Measurements from ENCODE around the gene PRLHR. TPM values are rescaled to one million over a fixed set of nuclear protein-coding genes. Genes with fewer than 3 reads are reported as not detected.

Gene PRLHR
- total RNA-seq, 1 donor from 2014 or later = not detected

- Histone ChIP-seq H3K36me3 (ENCODE audit: control insufficient read depth, insufficient read depth, low read length) (no peaks in the 10 kb centered on the region), H3K4me3 (ENCODE audit: low read depth, low read length) (no peak overlapping the region), H3K27me3 (ENCODE audit: control insufficient read depth, insufficient read depth, low read length) (no peaks in the 10 kb centered on the region)
- TF ChIP-seq CTCF (IDR thresholded peaks at IDR 0.05; ENCODE audit: insufficient read depth, low read length, severe bottlenecking) = no peak
- DNase-seq (ENCODE audit: low read depth) (no peak), FAIRE-seq (no peak)
Measured at GRCh38 chr10:118610577-118610976, 15.1 kb upstream of the PRLHR start.

- no peak overlapping the region for H3K4me3 ChIP-seq (ENCODE audit: low read depth, low read length)
- no peaks in the 10 kb centered on the region for H3K36me3 ChIP-seq (ENCODE audit: control insufficient read depth, insufficient read depth, low read length)
- DNase-seq (ENCODE audit: low read depth) (no peak), FAIRE-seq (no peak)
- no peak for TF ChIP-seq CTCF (IDR thresholded peaks at IDR 0.05; ENCODE audit: insufficient read depth, low read length, severe bottlenecking)
- no peaks in the 10 kb centered on the region for H3K27me3 ChIP-seq (ENCODE audit: control insufficient read depth, insufficient read depth, low read length)
Measured at GRCh38 chr10:118607768-118608354, 12.4 kb upstream of the PRLHR start.

- Histone ChIP-seq H3K4me3 (ENCODE audit: low read depth, low read length) (no peak overlapping the region), H3K27me3 (ENCODE audit: control insufficient read depth, insufficient read depth, low read length) (no peaks in the 10 kb centered on the region), H3K36me3 (ENCODE audit: control insufficient read depth, insufficient read depth, low read length) (no peaks in the 10 kb centered on the region)
- FAIRE-seq (no peak), DNase-seq (ENCODE audit: low read depth) (no peak)
- TF ChIP-seq CTCF (IDR thresholded peaks at IDR 0.05; ENCODE audit: insufficient read depth, low read length, severe bottlenecking) = no peak
Measured at GRCh38 chr10:118605694-118606093, 10.2 kb upstream of the PRLHR start.

GRCh38 chr10:118596426-118597124 is 1.1 kb upstream of the PRLHR start:
- TF ChIP-seq CTCF (IDR thresholded peaks at IDR 0.05; ENCODE audit: insufficient read depth, low read length, severe bottlenecking) = no peak
- no peaks in the 10 kb centered on the region for H3K36me3 ChIP-seq (ENCODE audit: control insufficient read depth, insufficient read depth, low read length)
- no peak overlapping the region for H3K4me3 ChIP-seq (ENCODE audit: low read depth, low read length)
- FAIRE-seq = no peak
- DNase-seq (ENCODE audit: low read depth) = no peak
- H3K27me3 ChIP-seq (ENCODE audit: control insufficient read depth, insufficient read depth, low read length) = peaks cover 16% of the 10 kb centered on the region

GRCh38 chr10:118595064-118595420 is 406 bp downstream of the PRLHR start:
- Histone ChIP-seq H3K36me3 (ENCODE audit: control insufficient read depth, insufficient read depth, low read length) (no peaks in the 10 kb centered on the region), H3K27me3 (ENCODE audit: control insufficient read depth, insufficient read depth, low read length) (peaks cover 16% of the 10 kb centered on the region), H3K4me3 (ENCODE audit: low read depth, low read length) (no peak overlapping the region)
- no peak for TF ChIP-seq CTCF (IDR thresholded peaks at IDR 0.05; ENCODE audit: insufficient read depth, low read length, severe bottlenecking)
- FAIRE-seq = no peak
- no peak for DNase-seq (ENCODE audit: low read depth)
